Mucosa of descending colon (tissue), 3 donors: ENCODE data around the gene SLIT3. TPM values are rescaled to one million over a fixed set of nuclear protein-coding genes. Genes with fewer than 3 reads are reported as not detected.

Experiments
- ATAC-seq: fragments of 200-7000 bp; cut with Tn5 transposase; one replicate; pipeline ENCODE4 v1.9.1; 2020; ENCODE audit warnings: mild to moderate bottlenecking, moderate library complexity
- DNase-seq, 3 donors: peaks; one replicate each; pipeline ENCODE4 v3.0.0-alpha.2; 2020
- H3K36me3 ChIP-seq: fragments of 200-600 bp; one replicate; pipeline ENCODE4 v1.8.0; 2021; ENCODE audit warnings: low read depth, mild to moderate bottlenecking
- H3K4me1 ChIP-seq: fragments of 200-600 bp; one replicate; pipeline ENCODE4 v1.8.0; 2021; ENCODE audit warnings: low read depth, mild to moderate bottlenecking
- H3K4me3 ChIP-seq: fragments of 200-600 bp; one replicate; pipeline ENCODE4 v1.8.0; 2021; ENCODE audit warnings: mild to moderate bottlenecking
- H3K9me3 ChIP-seq: fragments of 200-600 bp; one replicate; pipeline ENCODE4 v1.8.0; 2021; ENCODE audit warnings: mild to moderate bottlenecking
- intact Hi-C, 2 donors: fragments of 100-400 bp; cut with DNase I in 1 of 2; cut with micrococcal nuclease in 1 of 2; formaldehyde crosslinking; loops; one replicate each; pipeline versions ENCODE4 v1.11.0 to v1.11.1; 2022; cut with DNase I, micrococcal nuclease
- total RNA-seq, 3 donors: library from RNA; stranded (reverse); fragmentation: NEBNext Ultra II Directional in 2 of 3; extraction: Animal tissue kit (Norgen Biotek cat#: 25700) in 2 of 3; gene quantifications; one replicate each; pipeline versions ENCODE4 v1.2.1 to v1.2.4, GENCODE V29; 2021 to 2023
- TF ChIP-seq, protein P1 (sequence below): fragments of 200-600 bp; IDR thresholded peaks from one replicate; pipeline ENCODE4 v1.8.0; 2022; ENCODE audit warnings: antibody characterized with exemption, mild to moderate bottlenecking
- donor health status: DM: no; HTN: no; CAD: no; lungs with moderate emphysema.
- donor health status: DM: no; HTN: no; CAD: no.
- donor health status: DM: no; HTN: yes; CAD: no.

The SLIT3 gene
- total RNA-seq, 3 donors from 2014 or later = 4.2 to 25.5 (median 16.1) TPM

DNA sequence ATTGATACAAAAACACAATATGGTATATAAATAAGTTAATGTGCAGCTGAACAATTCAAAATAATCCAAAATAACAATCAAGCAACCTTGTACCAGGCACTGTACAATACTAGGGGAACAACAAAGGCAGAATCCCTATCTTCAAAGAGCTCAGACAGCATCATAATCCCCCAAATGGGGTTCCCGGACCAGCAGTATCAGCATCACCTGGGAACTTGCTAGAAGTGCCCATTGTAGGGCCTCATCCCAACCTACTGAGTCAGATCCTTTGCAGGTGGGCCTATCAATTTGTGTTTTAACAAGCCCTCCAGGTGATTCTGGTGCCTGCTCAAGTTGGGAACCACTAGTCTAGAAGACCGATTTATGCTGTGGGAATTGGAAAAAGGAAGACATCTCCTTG is 27.1 kb downstream of the SLIT3 start:
- H3K4me3 ChIP-seq = no peak overlapping the region
- no peak for DNase-seq
- TF ChIP-seq, protein P1, sequence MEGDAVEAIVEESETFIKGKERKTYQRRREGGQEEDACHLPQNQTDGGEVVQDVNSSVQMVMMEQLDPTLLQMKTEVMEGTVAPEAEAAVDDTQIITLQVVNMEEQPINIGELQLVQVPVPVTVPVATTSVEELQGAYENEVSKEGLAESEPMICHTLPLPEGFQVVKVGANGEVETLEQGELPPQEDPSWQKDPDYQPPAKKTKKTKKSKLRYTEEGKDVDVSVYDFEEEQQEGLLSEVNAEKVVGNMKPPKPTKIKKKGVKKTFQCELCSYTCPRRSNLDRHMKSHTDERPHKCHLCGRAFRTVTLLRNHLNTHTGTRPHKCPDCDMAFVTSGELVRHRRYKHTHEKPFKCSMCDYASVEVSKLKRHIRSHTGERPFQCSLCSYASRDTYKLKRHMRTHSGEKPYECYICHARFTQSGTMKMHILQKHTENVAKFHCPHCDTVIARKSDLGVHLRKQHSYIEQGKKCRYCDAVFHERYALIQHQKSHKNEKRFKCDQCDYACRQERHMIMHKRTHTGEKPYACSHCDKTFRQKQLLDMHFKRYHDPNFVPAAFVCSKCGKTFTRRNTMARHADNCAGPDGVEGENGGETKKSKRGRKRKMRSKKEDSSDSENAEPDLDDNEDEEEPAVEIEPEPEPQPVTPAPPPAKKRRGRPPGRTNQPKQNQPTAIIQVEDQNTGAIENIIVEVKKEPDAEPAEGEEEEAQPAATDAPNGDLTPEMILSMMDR = no peak
- H3K4me1 ChIP-seq = no peaks in the 10 kb centered on the region
- H3K9me3 ChIP-seq = no peaks in the 10 kb centered on the region
- intact Hi-C loops = no loop called here
- no peaks in the 10 kb centered on the region for H3K36me3 ChIP-seq
- no peak for ATAC-seq

DNA sequence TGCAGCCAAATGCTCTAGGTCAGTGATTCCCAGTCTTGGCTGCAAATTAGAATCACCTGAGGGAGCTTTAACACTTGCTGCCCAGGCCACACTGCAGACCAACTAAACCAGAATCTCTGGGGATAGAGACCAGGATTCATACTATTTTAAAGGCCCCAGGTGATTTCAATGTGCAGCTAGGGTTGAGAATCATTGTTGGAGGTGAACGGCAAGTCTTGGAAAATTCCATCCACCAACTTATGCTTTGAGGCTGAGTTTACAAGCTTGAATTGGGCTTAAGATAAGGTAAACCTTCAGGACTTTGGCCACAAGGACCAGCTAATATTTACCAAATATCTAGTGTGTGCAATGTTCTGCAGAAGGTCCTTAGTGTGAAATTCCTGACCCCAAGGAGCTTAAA is 27.5 kb downstream of the SLIT3 start:
- H3K36me3 ChIP-seq = no peaks in the 10 kb centered on the region
- no peak overlapping the region for H3K4me3 ChIP-seq
- DNase-seq = no peak
- TF ChIP-seq, protein P1 = no peak
- ATAC-seq = no peak
- no peaks in the 10 kb centered on the region for H3K9me3 ChIP-seq
- intact Hi-C loops = no loop called here
- H3K4me1 ChIP-seq = no peaks in the 10 kb centered on the region

DNA sequence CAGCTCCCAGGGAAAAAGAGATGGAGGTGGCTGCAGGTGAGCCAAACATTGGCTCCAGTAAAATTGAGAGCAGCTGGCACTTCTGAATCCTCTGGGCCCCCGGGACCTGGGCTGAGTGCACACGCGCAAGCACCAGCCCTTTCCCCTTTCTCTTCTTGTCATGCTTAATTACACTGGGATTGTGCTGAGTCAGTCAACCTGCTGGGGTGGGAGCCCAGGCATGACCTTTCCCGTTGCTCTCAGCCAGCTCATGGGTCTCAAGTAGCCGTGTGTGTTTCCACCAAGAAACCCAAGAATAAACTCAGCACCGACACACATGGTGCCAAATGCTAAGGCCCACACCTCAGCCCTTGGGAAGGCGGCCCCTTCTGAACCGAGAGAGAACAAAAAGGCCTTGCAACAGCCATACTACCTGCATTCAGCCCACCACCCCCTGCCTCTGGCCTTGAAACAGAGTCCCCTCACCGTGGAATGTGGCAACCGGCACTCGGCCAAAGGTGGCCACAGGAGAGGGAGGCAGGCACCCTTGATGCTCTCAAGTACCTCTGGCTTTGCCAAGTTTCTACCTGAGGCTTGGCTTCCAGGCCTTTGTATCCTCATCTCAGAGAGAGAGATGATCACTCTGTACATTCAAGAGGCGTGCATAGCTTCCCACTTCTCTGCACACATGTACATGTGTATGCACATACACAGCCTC is 28.1 kb downstream of the SLIT3 start:
- H3K9me3 ChIP-seq = no peaks in the 10 kb centered on the region
- intact Hi-C loops = no loop called here
- no peaks in the 10 kb centered on the region for H3K4me1 ChIP-seq
- ATAC-seq (no peak), DNase-seq (no peak)
- TF ChIP-seq, protein P1 = no peak
- no peak overlapping the region for H3K4me3 ChIP-seq
- H3K36me3 ChIP-seq = no peaks in the 10 kb centered on the region

DNA sequence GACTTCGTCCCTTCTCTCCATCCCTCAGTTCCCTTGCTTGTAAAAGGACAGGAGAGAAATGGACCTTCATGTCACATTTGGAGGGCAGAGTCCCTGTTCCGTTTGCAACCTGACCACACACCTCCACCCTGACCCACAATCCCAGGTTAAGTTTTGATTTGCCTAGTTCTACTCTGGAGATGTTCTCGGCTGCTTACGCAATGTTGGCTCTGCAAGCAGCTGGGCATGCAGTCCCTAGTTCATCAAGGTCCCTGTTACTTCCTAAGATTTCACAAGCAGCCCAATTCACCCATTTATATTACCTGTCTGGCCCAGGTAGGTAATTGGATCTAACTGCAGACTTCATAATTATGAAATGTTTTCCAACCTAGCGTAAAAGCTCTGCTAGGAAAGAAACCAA is 28.8 kb downstream of the SLIT3 start:
- H3K4me3 ChIP-seq = no peak overlapping the region
- TF ChIP-seq, protein P1 = no peak
- no peaks in the 10 kb centered on the region for H3K36me3 ChIP-seq
- no peaks in the 10 kb centered on the region for H3K4me1 ChIP-seq
- no peaks in the 10 kb centered on the region for H3K9me3 ChIP-seq
- ATAC-seq (no peak), DNase-seq (no peak)
- intact Hi-C loops = no loop called here

DNA sequence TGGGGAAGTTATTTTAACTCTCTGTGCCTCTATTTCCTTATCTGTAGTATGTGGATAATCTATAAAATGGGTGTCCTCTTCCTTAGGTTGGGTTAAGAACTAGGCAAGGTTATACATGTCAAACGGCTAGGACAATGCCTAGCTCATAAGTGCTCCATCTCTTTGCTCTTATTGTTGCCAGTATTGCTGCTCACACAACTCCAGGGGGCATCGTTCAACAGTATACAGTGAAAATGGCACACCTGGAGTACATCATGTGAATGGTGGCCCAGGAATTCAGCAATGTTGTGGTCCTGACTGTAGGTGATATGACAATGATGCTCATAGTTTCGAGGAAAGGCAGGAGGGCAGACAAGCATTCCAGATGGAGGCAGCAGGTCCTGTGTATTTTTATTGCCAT is 30.1 kb downstream of the SLIT3 start:
- Histone ChIP-seq H3K4me1 (no peaks in the 10 kb centered on the region), H3K36me3 (no peaks in the 10 kb centered on the region), H3K9me3 (no peaks in the 10 kb centered on the region), H3K4me3 (no peak overlapping the region)
- TF ChIP-seq, protein P1 = no peak
- ATAC-seq = no peak
- intact Hi-C loops = no loop called here
- DNase-seq = no peak

DNA sequence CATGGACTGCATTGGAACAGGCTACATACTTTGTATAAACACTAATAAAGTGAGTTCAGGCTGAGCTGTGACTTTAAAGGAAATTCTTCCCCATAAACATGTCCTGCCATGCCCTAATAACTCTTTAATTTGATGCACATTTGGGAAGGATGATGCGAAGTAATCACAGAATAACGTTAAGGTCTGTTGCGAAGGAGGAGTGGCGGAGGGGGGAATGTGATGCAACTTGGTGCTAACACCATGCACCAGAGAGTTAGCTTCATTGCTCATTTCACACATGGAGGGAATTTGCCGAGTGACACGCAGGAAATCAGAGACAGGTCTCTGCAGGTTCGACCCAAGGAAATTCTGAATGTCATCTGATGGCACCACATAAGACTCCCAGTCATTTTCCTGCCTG is 32.9 kb downstream of the SLIT3 start:
- Histone ChIP-seq H3K4me3 (no peak overlapping the region), H3K4me1 (no peaks in the 10 kb centered on the region), H3K9me3 (no peaks in the 10 kb centered on the region), H3K36me3 (no peaks in the 10 kb centered on the region)
- no peak for DNase-seq
- intact Hi-C loops = no loop called here
- TF ChIP-seq, protein P1 = no peak
- no peak for ATAC-seq
